ENCODE results near the gene SLC22A23. TPM values are rescaled to one million over a fixed set of nuclear protein-coding genes. Genes with fewer than 3 reads are reported as not detected.

The SLC22A23 gene
- total and polyA plus RNA-seq, 2 of the 4 experiments (the other 2 are of a cell fraction), result 0.72 to 1.6 TPM

GRCh38 chr6:3339811-3340210 lies 117.0 kb downstream of the SLC22A23 start:
- Histone ChIP-seq H3K18ac (ENCODE audit: low read depth, low read length) (no peak overlapping the region), H2AFZ (replicated peaks; ENCODE audit: low read length, poor library complexity) (no peak overlapping the region), H3K79me1 (ENCODE audit: low read depth in 1 of 2, low read length in 2 of 2) (no peaks in the 10 kb centered on the region), H3K9ac (ENCODE audit: low read depth, low read length) (no peak overlapping the region), H2BK5ac (ENCODE audit: low read depth, low read length, poor library complexity, severe bottlenecking) (no peak overlapping the region), H2BK120ac (ENCODE audit: low read depth, low read length) (no peak overlapping the region), H3K4me2 (ENCODE audit: low read depth, low read length) (no peak overlapping the region), H2AK9ac (replicated peaks; ENCODE audit: low read depth, low read length, poor library complexity) (no peak overlapping the region), H2AK5ac (ENCODE audit: low read depth, low read length) (no peak overlapping the region), H3K9me3 (ENCODE audit: control insufficient read depth, insufficient read depth, low read length) (no peaks in the 10 kb centered on the region), H4K5ac (ENCODE audit: low read depth, low read length) (no peak overlapping the region), H3K4me1 (ENCODE audit: control insufficient read depth, insufficient read depth, low read length) (peaks cover 10% of the 10 kb centered on the region), H4K91ac (ENCODE audit: insufficient read depth, low read depth, low read length) (no peak overlapping the region), H3K27ac (ENCODE audit: insufficient read depth, low read length) (no peak overlapping the region), H3K4me3 (ENCODE audit: insufficient read depth, low read depth, low read length) (no peak overlapping the region), H2BK15ac (ENCODE audit: low read depth, low read length) (no peak overlapping the region), H4K8ac (ENCODE audit: low read depth in 2 of 2, low read length in 2 of 2) (no peak overlapping the region), H3K14ac (replicated peaks; ENCODE audit: low read depth, low read length) (no peak overlapping the region), H3K27me3 (ENCODE audit: control insufficient read depth, insufficient read depth, low read length) (peaks cover 7% of the 10 kb centered on the region), H2BK20ac (ENCODE audit: low read depth, low read length) (no peak overlapping the region), H3K9me1 (ENCODE audit: insufficient read depth, low read length) (no peaks in the 10 kb centered on the region), H3K56ac (ENCODE audit: extremely low read depth, insufficient read depth, low read length) (no peak overlapping the region), H3K36me3 (ENCODE audit: control insufficient read depth, insufficient read depth, low read length) (no peaks in the 10 kb centered on the region), H4K20me1 (ENCODE audit: insufficient read depth, low read length) (no peaks in the 10 kb centered on the region), H3K23ac (ENCODE audit: low read depth, low read length) (no peak overlapping the region), H3K4ac (ENCODE audit: low read depth, low read length) (no peak overlapping the region)
- ATAC-seq (ENCODE audit: low read depth), result no peak
- BruUV-seq (replicated peaks), result no TSS peak
- WGBS, 2 experiments (ENCODE audit: extremely low coverage in 2 of 2, insufficient read length in 1 of 2), result 78% methylated on average over 1 of the region's 5 CpGs; no CpG with 5 or more reads in 1 of the 2 experiments
- ChIA-PET POLR2A (ENCODE audit: unreplicated experiment) (no interaction called here), CTCF (interaction anchor here (1.2 kb wide), 1 partner anchor 71 kb away, joined by 3 read pairs; no protein-coding TSS in a partner anchor)
- no peak for TF ChIP-seq POLR2A (IDR thresholded peaks at IDR 0.05; ENCODE audit: low read depth, low read length)
- dilution Hi-C loops (cut with HindIII; ENCODE audit: low sequenced_read_pairs, unreplicated experiment), result no loop called here
- in situ Hi-C loops (cut with MboI; ENCODE audit: low sequenced_read_pairs), result no loop called here
- DNase-seq, result no peak
- intact Hi-C loops (cut with micrococcal nuclease), result no loop called here
